ENCODE measurements around the gene PLXNB3. TPM values are rescaled to one million over a fixed set of nuclear protein-coding genes. Genes with fewer than 3 reads are reported as not detected.

The PLXNB3 gene
- total RNA-seq, 2 experiments from 2014 or later, result 0.05 to 0.44 TPM

DNA sequence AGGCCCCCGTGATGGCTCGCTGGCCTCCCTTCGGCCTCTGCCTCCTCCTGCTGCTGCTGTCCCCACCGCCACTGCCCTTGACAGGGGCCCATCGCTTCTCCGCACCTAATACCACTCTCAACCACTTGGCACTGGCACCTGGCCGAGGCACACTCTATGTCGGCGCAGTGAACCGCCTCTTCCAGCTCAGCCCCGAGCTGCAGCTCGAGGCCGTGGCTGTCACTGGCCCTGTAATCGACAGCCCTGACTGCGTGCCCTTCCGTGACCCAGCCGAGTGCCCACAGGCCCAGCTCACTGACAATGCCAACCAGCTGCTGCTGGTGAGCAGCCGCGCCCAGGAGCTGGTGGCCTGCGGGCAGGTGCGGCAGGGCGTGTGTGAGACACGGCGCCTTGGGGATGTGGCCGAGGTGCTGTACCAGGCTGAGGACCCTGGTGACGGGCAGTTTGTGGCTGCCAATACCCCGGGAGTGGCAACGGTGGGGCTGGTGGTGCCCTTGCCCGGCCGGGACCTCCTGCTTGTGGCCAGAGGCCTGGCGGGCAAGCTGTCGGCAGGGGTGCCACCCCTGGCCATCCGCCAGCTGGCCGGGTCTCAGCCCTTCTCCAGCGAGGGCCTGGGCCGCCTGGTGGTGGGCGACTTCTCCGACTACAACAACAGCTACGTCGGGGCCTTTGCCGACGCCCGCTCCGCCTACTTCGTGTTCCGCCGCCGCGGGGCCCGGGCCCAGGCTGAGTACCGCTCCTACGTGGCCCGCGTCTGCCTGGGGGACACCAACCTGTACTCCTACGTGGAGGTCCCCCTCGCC is 3.0 kb downstream of the PLXNB3 start:
- Mint-ChIP-seq H3K4me1 (ENCODE audit: low read depth) (peaks cover 6% of the 10 kb centered on the region), H3K9me3 (no peaks in the 10 kb centered on the region), H3K27ac (no peak overlapping the region), H3K4me3 (no peak overlapping the region), H3K27me3 (ENCODE audit: low read depth) (no peaks in the 10 kb centered on the region), H3K36me3 (ENCODE audit: low read depth) (no peaks in the 10 kb centered on the region)
- intact Hi-C loops (cut with micrococcal nuclease), result no loop called here
- no peak for DNase-seq
- CTCF ChIA-PET, result interaction anchor here (2.3 kb wide), 1 partner anchor 156 kb away, joined by 5 read pairs; no protein-coding TSS in a partner anchor

DNA sequence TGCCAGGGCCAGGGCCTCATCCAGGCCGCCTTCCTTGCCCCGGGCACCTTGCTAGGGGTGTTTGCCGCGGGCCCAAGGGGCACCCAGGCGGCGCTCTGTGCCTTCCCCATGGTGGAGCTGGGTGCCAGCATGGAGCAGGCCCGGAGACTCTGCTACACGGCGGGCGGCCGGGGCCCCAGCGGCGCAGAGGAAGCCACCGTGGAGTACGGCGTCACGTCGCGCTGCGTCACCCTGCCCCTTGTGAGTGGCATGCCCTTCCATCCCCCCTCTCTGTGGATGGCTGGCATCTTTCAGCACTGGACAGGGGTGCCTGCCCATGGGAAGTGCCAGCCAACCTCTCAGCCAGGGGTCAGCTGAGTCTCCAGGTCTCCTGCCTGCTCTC is 3.6 kb downstream of the PLXNB3 start:
- H3K27ac Mint-ChIP-seq, result no peak overlapping the region
- no peaks in the 10 kb centered on the region for H3K27me3 Mint-ChIP-seq (ENCODE audit: low read depth)
- no peaks in the 10 kb centered on the region for H3K36me3 Mint-ChIP-seq (ENCODE audit: low read depth)
- H3K4me3 Mint-ChIP-seq, result no peak overlapping the region
- intact Hi-C loops (cut with micrococcal nuclease), result no loop called here
- CTCF ChIA-PET, result interaction anchor here (0.8 to 2.3 kb wide), 2 partner anchors 14 to 155 kb away, joined by 3 to 5 read pairs; no protein-coding TSS in a partner anchor
- peaks cover 6% of the 10 kb centered on the region for H3K4me1 Mint-ChIP-seq (ENCODE audit: low read depth)
- H3K9me3 Mint-ChIP-seq, result no peaks in the 10 kb centered on the region
- no peak for DNase-seq

DNA sequence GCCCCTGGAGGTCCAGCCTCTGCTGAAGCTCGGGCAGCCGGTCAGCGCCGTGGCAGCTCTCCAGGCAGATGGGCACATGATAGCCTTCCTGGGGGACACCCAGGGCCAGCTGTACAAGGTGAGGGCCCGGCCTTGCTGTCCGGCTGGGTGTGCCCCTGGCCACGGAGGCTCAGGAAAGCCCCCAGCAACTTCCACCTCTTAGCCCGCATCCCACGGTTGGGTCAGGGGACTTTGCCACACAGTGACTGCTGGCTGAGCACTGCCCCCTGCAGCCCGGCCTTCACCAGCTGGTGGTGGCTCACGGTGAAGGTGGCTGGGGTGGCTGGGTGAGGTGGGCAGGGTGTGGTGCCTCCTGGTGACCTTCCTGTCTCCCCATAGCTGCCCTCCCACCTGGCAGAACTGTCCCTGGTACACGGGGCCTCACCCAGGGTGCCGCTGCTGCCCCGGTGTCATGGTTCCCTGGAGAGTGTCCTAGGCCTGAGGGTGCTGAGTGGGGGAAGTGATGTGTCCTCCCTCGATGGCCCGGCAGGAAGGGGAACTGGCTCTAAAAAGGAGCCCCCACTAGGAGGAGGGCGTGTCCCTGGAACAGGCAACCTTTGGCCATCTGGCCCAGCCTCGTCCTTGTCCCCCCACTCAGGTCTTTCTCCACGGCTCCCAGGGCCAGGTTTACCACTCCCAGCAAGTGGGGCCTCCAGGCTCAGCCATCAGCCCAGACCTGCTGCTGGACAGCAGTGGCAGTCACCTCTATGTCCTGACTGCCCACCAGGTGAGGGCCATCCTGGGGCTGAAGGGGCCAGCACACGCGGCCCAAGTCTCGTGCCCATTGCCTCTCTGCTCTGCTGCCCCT is 4.5 kb downstream of the PLXNB3 start:
- Mint-ChIP-seq H3K27ac (no peak overlapping the region), H3K4me1 (ENCODE audit: low read depth) (peaks cover 6% of the 10 kb centered on the region), H3K27me3 (ENCODE audit: low read depth) (no peaks in the 10 kb centered on the region), H3K4me3 (no peak overlapping the region), H3K36me3 (ENCODE audit: low read depth) (no peaks in the 10 kb centered on the region), H3K9me3 (no peaks in the 10 kb centered on the region)
- CTCF ChIA-PET, result interaction anchor here (0.8 to 2.3 kb wide), 2 partner anchors 14 to 154 kb away, joined by 3 to 5 read pairs; no protein-coding TSS in a partner anchor
- DNase-seq, result no peak
- intact Hi-C loops (cut with micrococcal nuclease), result no loop called here

DNA sequence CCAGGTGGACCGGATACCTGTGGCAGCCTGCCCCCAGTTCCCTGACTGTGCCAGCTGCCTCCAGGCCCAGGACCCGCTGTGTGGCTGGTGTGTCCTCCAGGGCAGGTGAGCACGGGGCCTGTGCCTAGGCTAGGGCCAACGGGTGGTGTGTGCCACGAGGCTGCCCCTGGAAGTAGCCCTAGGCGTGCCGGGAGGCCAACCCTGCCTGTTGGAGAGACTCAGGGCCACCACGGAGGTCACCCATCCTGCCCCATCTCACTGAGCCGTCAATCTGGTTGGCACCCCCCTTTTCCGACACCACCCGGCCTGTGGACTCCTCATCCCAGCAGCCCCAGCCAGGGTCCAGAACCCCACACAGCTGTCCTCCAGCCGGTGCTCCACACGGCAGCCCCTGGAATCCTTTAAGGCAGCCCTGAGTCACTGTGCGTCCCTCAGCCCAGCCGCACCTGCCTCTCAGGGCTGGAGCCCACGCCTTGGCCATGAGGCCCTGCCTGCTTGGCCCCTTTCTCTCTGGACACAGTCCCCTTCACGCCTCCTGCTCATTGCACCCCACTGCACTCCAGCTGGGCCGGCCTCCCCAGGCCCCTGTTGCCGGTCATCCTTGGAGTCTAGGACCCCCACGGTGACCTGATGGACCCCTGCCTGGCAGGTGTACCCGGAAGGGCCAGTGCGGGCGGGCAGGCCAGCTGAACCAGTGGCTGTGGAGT is 5.3 kb downstream of the PLXNB3 start:
- Mint-ChIP-seq H3K4me1 (ENCODE audit: low read depth) (peaks cover 6% of the 10 kb centered on the region), H3K4me3 (no peak overlapping the region), H3K36me3 (ENCODE audit: low read depth) (no peaks in the 10 kb centered on the region), H3K27ac (no peak overlapping the region), H3K27me3 (ENCODE audit: low read depth) (no peaks in the 10 kb centered on the region), H3K9me3 (no peaks in the 10 kb centered on the region)
- intact Hi-C loops (cut with micrococcal nuclease), result no loop called here
- no peak for DNase-seq
- CTCF ChIA-PET, result no interaction called here

DNA sequence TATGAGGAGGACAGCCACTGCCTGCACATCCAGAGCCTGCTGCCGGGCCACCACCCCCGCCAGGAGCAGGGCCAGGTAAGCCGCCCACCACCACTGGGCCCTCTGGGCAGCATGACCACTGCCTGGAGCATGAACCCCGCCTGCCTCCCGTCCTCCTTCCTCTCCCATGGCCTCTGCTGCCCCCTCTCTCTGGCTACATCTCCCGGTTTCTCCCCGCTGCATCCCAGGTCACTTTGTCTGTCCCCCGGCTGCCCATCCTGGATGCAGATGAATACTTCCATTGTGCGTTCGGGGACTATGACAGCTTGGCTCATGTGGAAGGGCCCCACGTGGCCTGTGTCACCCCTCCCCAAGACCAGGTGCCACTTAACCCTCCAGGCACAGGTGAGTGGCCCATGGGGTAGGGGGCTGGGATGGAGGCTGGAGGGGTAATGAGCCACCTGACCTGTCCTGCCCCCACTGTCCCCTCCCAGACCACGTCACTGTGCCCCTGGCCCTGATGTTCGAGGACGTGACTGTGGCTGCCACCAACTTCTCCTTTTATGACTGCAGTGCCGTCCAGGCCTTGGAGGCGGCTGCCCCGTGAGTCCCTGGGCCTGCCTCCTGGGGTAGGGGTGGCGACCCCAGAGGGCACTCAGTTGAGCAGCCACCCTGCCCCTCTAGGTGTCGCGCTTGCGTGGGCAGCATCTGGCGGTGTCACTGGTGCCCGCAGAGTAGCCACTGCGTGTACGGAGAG is 6.0 kb downstream of the PLXNB3 start:
- Mint-ChIP-seq H3K4me3 (no peak overlapping the region), H3K36me3 (ENCODE audit: low read depth) (no peaks in the 10 kb centered on the region), H3K27me3 (ENCODE audit: low read depth) (no peaks in the 10 kb centered on the region), H3K27ac (no peak overlapping the region), H3K9me3 (no peaks in the 10 kb centered on the region), H3K4me1 (ENCODE audit: low read depth) (peaks cover 6% of the 10 kb centered on the region)
- CTCF ChIA-PET, result no interaction called here
- no peak for DNase-seq
- intact Hi-C loops (cut with micrococcal nuclease), result no loop called here

DNA sequence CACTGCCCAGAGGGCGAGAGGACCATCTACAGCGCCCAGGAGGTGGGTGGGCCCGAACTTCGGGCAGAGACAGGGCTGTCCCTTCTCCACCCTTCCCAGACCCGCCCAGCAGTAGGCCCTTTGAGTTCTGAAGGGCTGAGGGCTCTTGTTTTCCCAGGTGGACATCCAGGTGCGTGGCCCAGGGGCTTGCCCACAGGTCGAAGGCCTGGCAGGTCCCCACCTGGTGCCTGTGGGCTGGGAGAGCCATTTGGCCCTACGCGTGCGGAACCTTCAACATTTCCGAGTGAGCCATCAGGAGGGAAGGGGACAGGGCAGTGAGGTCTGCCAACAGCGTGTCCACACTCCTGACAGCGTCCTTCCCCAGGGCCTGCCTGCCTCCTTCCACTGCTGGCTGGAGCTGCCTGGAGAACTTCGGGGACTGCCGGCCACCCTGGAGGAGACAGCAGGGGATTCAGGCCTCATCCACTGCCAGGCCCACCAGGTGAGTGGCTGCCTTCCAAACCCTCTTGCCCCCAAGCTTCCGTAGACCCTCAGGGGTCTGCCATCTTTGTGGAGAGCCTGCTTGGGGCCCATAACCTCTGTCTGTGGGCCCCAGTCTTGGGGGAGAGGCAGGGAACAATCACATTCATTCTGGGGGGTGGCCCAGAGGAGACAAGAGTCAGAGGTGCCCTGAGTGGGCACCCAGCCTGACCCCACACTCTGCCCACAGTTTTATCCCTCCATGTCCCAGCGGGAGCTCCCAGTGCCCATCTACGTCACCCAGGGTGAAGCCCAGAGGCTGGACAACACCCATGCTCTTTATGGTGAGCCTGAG is 6.8 kb downstream of the PLXNB3 start:
- Mint-ChIP-seq H3K36me3 (ENCODE audit: low read depth) (no peaks in the 10 kb centered on the region), H3K27ac (no peak overlapping the region)
- intact Hi-C loops (cut with micrococcal nuclease), result no loop called here

DNA sequence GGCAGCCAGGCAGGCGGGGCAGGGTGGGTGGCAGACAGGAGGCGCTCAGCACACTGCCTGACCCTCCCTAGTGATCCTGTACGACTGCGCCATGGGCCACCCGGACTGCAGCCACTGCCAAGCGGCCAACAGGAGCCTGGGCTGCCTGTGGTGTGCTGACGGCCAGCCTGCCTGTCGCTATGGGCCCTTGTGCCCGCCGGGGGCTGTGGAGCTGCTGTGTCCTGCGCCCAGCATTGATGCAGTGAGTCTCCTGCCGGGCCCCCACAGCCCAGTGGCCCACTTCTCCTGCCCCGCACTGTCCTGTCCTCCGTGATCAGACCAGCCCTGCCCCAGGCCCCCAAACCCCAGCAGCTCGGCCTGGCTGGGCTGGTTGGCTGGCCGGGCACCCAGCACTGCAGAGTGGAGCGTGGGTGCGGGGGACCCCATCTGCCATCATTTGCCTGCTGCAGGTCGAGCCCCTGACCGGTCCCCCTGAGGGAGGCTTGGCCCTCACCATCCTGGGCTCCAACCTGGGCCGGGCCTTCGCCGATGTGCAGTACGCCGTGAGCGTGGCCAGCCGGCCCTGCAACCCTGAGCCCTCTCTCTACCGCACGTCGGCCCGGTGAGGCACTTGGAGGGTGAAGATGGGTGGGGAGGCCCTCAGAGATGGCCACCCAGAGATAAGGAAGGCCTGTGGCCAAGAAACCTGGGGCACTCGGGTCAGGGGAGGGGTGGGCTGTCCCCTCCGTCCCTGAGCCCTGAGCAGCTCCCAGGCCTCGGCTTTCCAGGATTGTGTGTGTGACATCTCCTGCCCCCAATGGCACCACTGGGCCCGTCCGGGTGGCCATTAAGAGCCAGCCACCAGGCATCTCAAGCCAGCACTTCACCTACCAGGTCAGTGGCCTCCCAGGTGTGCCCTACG is 7.6 kb downstream of the PLXNB3 start:
- H3K27me3 Mint-ChIP-seq (ENCODE audit: low read depth), result no peaks in the 10 kb centered on the region
- no peaks in the 10 kb centered on the region for H3K36me3 Mint-ChIP-seq (ENCODE audit: low read depth)
- DNase-seq, result no peak
- intact Hi-C loops (cut with micrococcal nuclease), result no loop called here
- no peak overlapping the region for H3K27ac Mint-ChIP-seq
- H3K4me1 Mint-ChIP-seq (ENCODE audit: low read depth), result peaks cover 3% of the 10 kb centered on the region
- CTCF ChIA-PET, result no interaction called here
- no peaks in the 10 kb centered on the region for H3K9me3 Mint-ChIP-seq
- no peak overlapping the region for H3K4me3 Mint-ChIP-seq

More for the DNA sequence above, 6.8 kb downstream of the PLXNB3 start:
- no peaks in the 10 kb centered on the region for H3K9me3 Mint-ChIP-seq
- CTCF ChIA-PET, result no interaction called here
- no peaks in the 10 kb centered on the region for H3K27me3 Mint-ChIP-seq (ENCODE audit: low read depth)
- H3K4me1 Mint-ChIP-seq (ENCODE audit: low read depth), result peaks cover 6% of the 10 kb centered on the region
- DNase-seq, result no peak
- H3K4me3 Mint-ChIP-seq, result no peak overlapping the region

DNA sequence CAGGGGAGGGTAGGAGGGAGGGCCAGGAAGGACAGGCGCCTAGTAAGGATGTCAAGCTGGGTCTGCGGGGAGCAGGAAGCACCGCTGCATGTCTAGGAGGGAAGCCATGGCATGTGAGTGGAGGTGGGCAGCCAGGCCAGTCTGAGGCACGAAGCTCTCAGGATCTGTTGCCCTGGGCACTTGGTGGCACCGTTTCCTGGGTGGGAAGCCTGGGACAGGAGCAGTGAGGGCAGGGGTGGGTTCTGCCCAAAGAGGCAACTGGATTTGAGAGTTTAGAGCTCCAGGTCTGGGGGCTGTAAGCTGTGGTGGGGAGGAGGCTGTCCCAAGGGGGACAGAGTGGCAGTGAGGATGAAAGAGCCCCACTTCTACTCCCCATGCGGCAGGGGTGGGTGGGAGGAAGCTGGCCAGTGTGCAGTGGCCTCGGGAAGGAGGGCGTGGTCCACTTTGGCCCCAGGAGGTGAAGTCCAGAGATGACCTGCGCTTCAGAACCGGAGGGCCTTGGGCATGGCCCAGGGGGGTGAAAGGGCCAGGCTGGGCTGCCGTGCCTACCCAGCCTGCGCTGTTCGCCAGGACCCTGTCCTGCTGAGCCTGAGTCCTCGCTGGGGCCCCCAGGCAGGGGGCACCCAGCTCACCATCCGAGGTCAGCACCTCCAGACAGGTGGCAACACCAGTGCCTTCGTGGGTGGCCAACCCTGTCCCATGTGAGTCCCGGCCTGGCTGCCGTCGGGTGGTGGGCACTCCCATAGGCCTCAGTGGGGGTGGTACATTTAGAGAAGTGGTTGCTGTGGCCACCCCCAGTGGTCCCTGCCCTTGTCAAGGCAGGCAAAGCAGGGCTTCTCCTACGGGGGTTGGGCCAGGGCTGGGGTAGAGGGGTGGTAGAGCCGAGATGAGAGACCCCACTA is 8.5 kb downstream of the PLXNB3 start:
- no peaks in the 10 kb centered on the region for H3K4me1 Mint-ChIP-seq (ENCODE audit: low read depth)
- intact Hi-C loops (cut with micrococcal nuclease), result no loop called here
- H3K36me3 Mint-ChIP-seq (ENCODE audit: low read depth), result no peaks in the 10 kb centered on the region
- no peaks in the 10 kb centered on the region for H3K9me3 Mint-ChIP-seq
- H3K27me3 Mint-ChIP-seq (ENCODE audit: low read depth), result no peaks in the 10 kb centered on the region
- no peak for DNase-seq
- CTCF ChIA-PET, result no interaction called here
- H3K4me3 Mint-ChIP-seq, result no peak overlapping the region
- no peak overlapping the region for H3K27ac Mint-ChIP-seq

DNA sequence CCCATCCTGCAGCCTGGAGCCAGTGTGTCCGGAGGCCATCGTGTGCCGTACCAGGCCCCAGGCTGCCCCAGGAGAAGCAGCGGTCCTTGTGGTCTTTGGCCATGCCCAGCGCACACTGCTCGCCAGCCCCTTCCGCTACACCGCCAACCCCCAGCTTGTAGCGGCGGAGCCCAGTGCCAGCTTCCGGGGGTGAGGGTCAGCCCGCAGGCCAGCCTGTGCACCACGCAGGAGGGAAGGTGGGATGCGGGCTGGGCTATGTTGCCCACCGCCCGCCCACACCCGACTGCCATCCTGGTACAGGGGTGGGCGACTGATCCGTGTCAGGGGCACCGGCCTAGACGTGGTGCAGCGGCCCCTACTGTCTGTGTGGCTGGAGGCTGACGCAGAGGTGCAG is 9.2 kb downstream of the PLXNB3 start:
- intact Hi-C loops (cut with micrococcal nuclease), result no loop called here
- Mint-ChIP-seq H3K9me3 (no peaks in the 10 kb centered on the region), H3K27ac (no peak overlapping the region), H3K36me3 (ENCODE audit: low read depth) (no peaks in the 10 kb centered on the region), H3K27me3 (ENCODE audit: low read depth) (no peaks in the 10 kb centered on the region), H3K4me1 (ENCODE audit: low read depth) (no peaks in the 10 kb centered on the region), H3K4me3 (no peak overlapping the region)
- CTCF ChIA-PET, result no interaction called here
- DNase-seq, result no peak
